ENCODE data around the gene CMC4.

DNA sequence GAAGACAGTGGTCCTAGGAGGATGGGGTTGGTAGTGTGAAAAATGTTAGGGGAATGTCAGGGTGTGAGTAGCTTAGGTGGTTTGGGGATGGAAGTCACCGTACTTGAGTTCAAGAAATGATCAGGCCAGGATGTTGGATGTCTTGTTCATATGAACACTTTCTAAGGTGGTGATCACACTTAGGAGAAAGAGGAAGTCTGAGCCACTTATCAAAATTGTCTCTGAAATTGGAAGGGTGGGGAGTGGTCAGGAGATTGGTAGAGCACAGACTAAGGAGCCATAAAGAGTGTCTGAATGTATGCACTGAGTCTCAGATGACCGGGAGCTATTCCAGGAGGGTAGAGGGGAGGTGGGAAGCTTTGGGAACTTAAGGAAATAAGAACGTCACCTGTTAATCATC lies 17.3 kb downstream of the CMC4 start:
- TF ChIP-seq, protein P1, sequence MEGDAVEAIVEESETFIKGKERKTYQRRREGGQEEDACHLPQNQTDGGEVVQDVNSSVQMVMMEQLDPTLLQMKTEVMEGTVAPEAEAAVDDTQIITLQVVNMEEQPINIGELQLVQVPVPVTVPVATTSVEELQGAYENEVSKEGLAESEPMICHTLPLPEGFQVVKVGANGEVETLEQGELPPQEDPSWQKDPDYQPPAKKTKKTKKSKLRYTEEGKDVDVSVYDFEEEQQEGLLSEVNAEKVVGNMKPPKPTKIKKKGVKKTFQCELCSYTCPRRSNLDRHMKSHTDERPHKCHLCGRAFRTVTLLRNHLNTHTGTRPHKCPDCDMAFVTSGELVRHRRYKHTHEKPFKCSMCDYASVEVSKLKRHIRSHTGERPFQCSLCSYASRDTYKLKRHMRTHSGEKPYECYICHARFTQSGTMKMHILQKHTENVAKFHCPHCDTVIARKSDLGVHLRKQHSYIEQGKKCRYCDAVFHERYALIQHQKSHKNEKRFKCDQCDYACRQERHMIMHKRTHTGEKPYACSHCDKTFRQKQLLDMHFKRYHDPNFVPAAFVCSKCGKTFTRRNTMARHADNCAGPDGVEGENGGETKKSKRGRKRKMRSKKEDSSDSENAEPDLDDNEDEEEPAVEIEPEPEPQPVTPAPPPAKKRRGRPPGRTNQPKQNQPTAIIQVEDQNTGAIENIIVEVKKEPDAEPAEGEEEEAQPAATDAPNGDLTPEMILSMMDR (IDR thresholded peaks at IDR 0.05), result no peak
- TF ChIP-seq ZFX (IDR thresholded peaks at IDR 0.05; ENCODE audit: borderline replicate concordance), result no peak
